Activated CD4-positive, alpha-beta T cell treated with anti-CD3 and anti-CD28 coated beads for 1 hour (primary cell): ENCODE data around the gene RETREG1.
"Not testable (repeated sequence)": the region's sequence is repeated elsewhere in the genome, so short reads cannot be mapped to it uniquely, and the experiment has no call there.

ENCODE experiments used
- DNase-seq: peaks from one replicate; pipeline ENCODE4 v3.0.0-alpha.2; 2020

Gene RETREG1

GRCh38 chr5:16615741-16616535 lies 859 bp downstream of the RETREG1 start:
- DNase-seq, result no peak

- no peak for DNase-seq
These were observed 4.8 kb downstream of the RETREG1 start for GRCh38 chr5:16612007-16612406.

GRCh38 chr5:16610896-16611295 lies 5.9 kb downstream of the RETREG1 start:
- DNase-seq, result not testable (repeated sequence)

GRCh38 chr5:16609412-16609811 lies 7.4 kb downstream of the RETREG1 start:
- DNase-seq, result no peak

GRCh38 chr5:16606628-16607027 lies 10.2 kb downstream of the RETREG1 start:
- DNase-seq, result no peak

- no peak for DNase-seq
These were observed 13.1 kb downstream of the RETREG1 start for GRCh38 chr5:16603701-16604100.

- DNase-seq, result no peak
These were observed 13.5 kb downstream of the RETREG1 start for GRCh38 chr5:16603295-16603694.

- no peak for DNase-seq
These were observed 14.6 kb downstream of the RETREG1 start for GRCh38 chr5:16602182-16602581.

GRCh38 chr5:16600946-16601345 lies 15.9 kb downstream of the RETREG1 start:
- no peak for DNase-seq

- no peak for DNase-seq
These were observed 16.4 kb downstream of the RETREG1 start for GRCh38 chr5:16600397-16600796.

- DNase-seq, result no peak
These were observed 18.7 kb downstream of the RETREG1 start for GRCh38 chr5:16597946-16598694.

- no peak for DNase-seq
These were observed 20.2 kb downstream of the RETREG1 start for GRCh38 chr5:16596581-16596940.

GRCh38 chr5:16595881-16596580 lies 20.8 kb downstream of the RETREG1 start:
- no peak for DNase-seq

- no peak for DNase-seq
These were observed 23.2 kb downstream of the RETREG1 start for GRCh38 chr5:16593628-16594027.

- DNase-seq, result no peak
These were observed 23.8 kb downstream of the RETREG1 start for GRCh38 chr5:16593013-16593412.

- no peak for DNase-seq
These were observed 24.5 kb downstream of the RETREG1 start for GRCh38 chr5:16592255-16592654.

- DNase-seq, result no peak
These were observed 26.1 kb downstream of the RETREG1 start for GRCh38 chr5:16590685-16591084.

- DNase-seq, result no peak
These were observed 27.1 kb downstream of the RETREG1 start for GRCh38 chr5:16589658-16590057.

GRCh38 chr5:16588434-16589214 lies 28.2 kb downstream of the RETREG1 start:
- no peak for DNase-seq

- no peak for DNase-seq
These were observed 30.2 kb downstream of the RETREG1 start for GRCh38 chr5:16586556-16586955.

GRCh38 chr5:16585041-16585667 lies 31.6 kb downstream of the RETREG1 start:
- DNase-seq, result no peak

- no peak for DNase-seq
These were observed 34.7 kb downstream of the RETREG1 start for GRCh38 chr5:16582081-16582480.
